Sigmoid colon (tissue), 4 donors: ENCODE data around the gene ALG10B.

Source experiments
- CTCF ChIP-seq, 4 experiments: fragments of 450-650 bp in 3 of 4; fragments of 200-600 bp in 1 of 4; IDR thresholded peaks; one replicate each; pipeline ENCODE4 v1.5.1; 2016 to 2019; ENCODE audit warnings: antibody characterized with exemption in 4 of 4, mild to moderate bottlenecking in 3 of 4, moderate library complexity in 2 of 4
- POLR2A ChIP-seq, 2 donors: fragments of 450-650 bp; IDR thresholded peaks; one replicate each; pipeline ENCODE4 v1.6.1; 2016; ENCODE audit warnings: antibody characterized with exemption in 2 of 2, mild to moderate bottlenecking in 2 of 2, moderate library complexity in 2 of 2
- POLR2AphosphoS5 ChIP-seq, 4 donors: sonication (generic); formaldehyde crosslinking; IDR thresholded peaks; one replicate each; pipeline ENCODE4 v1.6.1; 2017; ENCODE audit warnings: antibody characterized with exemption in 4 of 4

- TF ChIP-seq POLR2AphosphoS5 (IDR thresholded peaks at IDR 0.05) (no peak), CTCF (IDR thresholded peaks at IDR 0.05) (no peak), POLR2A (IDR thresholded peaks at IDR 0.05) (no peak)
These were observed 10.8 kb downstream of the ALG10B start for GRCh38 chr12:38327356-38327755.
